ENCODE results near the gene ARHGAP1. TPM values are rescaled to one million over a fixed set of nuclear protein-coding genes. Genes with fewer than 3 reads are reported as not detected.

The ARHGAP1 gene
- total and polyA plus RNA-seq, 9 of the 15 experiments (the other 6 are each of a cell fraction or from before 2014, with no cell fraction given): 3.6 to 30.4 (median 8.2) TPM

- TF ChIP-seq FOXA3 (CRISPR knock-in tag; conservative IDR thresholded peaks at IDR 0.05 in 1 of 2, IDR thresholded peaks at IDR 0.05 in 1 of 2) (peak; percentile 86 to 96), PCBP1 (IDR thresholded peaks at IDR 0.05; ENCODE audit: low read depth, low read length, poor library complexity, severe bottlenecking) (peak; percentile 86), MYBL2 (IDR thresholded peaks at IDR 0.05; ENCODE audit: low read depth) (no peak; the same call in 1 of the 2 replicates), MYBL2 (CRISPR knock-in tag; IDR thresholded peaks at IDR 0.05; ENCODE audit: borderline replicate concordance) (no peak), MXD1 (CRISPR knock-in tag; IDR thresholded peaks at IDR 0.05; ENCODE audit: borderline replicate concordance, poor library complexity, severe bottlenecking) (no peak), ZNF609 (CRISPR knock-in tag; IDR thresholded peaks at IDR 0.05; ENCODE audit: borderline replicate concordance) (no peak), CREB1 (IDR thresholded peaks at IDR 0.05) (peak; percentile 39; the same call in 1 of the 2 replicates), CREB1 (CRISPR knock-in tag; IDR thresholded peaks at IDR 0.05) (peak; percentile 84), ZBTB43 (CRISPR knock-in tag; IDR thresholded peaks at IDR 0.05) (no peak), MTF1 (CRISPR knock-in tag; IDR thresholded peaks at IDR 0.05; ENCODE audit: borderline replicate concordance) (no peak), ZNF395 (CRISPR knock-in tag; IDR thresholded peaks at IDR 0.05) (no peak; the same call in 1 of the 2 replicates), JUN (IDR thresholded peaks at IDR 0.05; ENCODE audit: borderline replicate concordance, low read depth, low read length) (0 out of 2 replicates have a peak, but pooled peaks have one; percentile 6), JUN (CRISPR knock-in tag; IDR thresholded peaks at IDR 0.05; ENCODE audit: borderline replicate concordance) (0 out of 2 replicates have a peak, but pooled peaks have one; percentile 42), RBM14 (IDR thresholded peaks at IDR 0.05; ENCODE audit: borderline replicate concordance, insufficient read depth, low read depth, low read length) (no peak), SNRNP70 (optimal IDR thresholded peaks at IDR 0.05; ENCODE audit: low read depth, low read length) (no peak), RNF2 (IDR thresholded peaks at IDR 0.05) (no peak), ZNF212 (CRISPR knock-in tag; IDR thresholded peaks at IDR 0.05) (no peak), HDAC2 (IDR thresholded peaks at IDR 0.05) (peak; percentile 92), STAG1 (CRISPR knock-in tag; IDR thresholded peaks at IDR 0.05; ENCODE audit: borderline replicate concordance) (no peak)
Observed at GRCh38 chr11:46700241-46701077, at the start of gene ARHGAP1, which contains the start of gene ZNF408 (continued).
